IMR-90 (cell line): ENCODE results near the gene SARM1. TPM values are rescaled to one million over a fixed set of nuclear protein-coding genes. Genes with fewer than 3 reads are reported as not detected.

Source experiments
- ATAC-seq: fragments of 200-7000 bp; cut with Tn5 transposase; 2 replicates; pipeline ENCODE4 v1.9.1; 2020; ENCODE audit warnings: low read depth, mild to moderate bottlenecking, moderate library complexity
- BruUV-seq: library from RNA; stranded (reverse); fragments of 400-500 nt; replicated peaks from 2 replicates; lab custom pipeline; 2021; lab: Mats Ljungman, UMichigan
- CTCF ChIA-PET: fragments of 300-600 bp; formaldehyde crosslinking; extraction: SDS; loops from one replicate; lab custom pipeline; 2021; ENCODE audit warnings: antibody characterized with exemption; lab: Yijun Ruan, JAX
- POLR2A ChIA-PET: fragments of 300-600 bp; sonication (Branson Sonifier 250); formaldehyde crosslinking; loops from one replicate; lab custom pipeline; 2022; ENCODE audit warnings: antibody characterized with exemption; ENCODE audit not compliant: unreplicated experiment; lab: Charles Lee
- DNase-seq: peaks from one replicate; pipeline ENCODE4 v3.0.0; 2013
- H2AFZ ChIP-seq: replicated peaks from 2 replicates; pipeline ENCODE3; 2013; ENCODE audit warnings: low read length, mild to moderate bottlenecking; ENCODE audit not compliant: poor library complexity
- H2AK5ac ChIP-seq: 2 replicates; pipeline ENCODE4 v1.6.1; 2013; ENCODE audit warnings: low read depth, low read length, inconsistent platforms
- H2AK9ac ChIP-seq: replicated peaks from 2 replicates; pipeline ENCODE3; 2013; ENCODE audit warnings: mild to moderate bottlenecking, low read depth, low read length, moderate library complexity; ENCODE audit not compliant: poor library complexity
- H2BK120ac ChIP-seq: 2 replicates; pipeline ENCODE4 v1.6.1; 2013; ENCODE audit warnings: low read depth, low read length, inconsistent platforms
- H2BK15ac ChIP-seq: 3 replicates; pipeline ENCODE4 v1.6.1; 2013; ENCODE audit warnings: low read depth, low read length, inconsistent platforms
- H2BK20ac ChIP-seq: 2 replicates; pipeline ENCODE4 v1.6.1; 2013; ENCODE audit warnings: low read depth, mild to moderate bottlenecking, inconsistent platforms, low read length, moderate library complexity
- H2BK5ac ChIP-seq: 2 replicates; pipeline ENCODE4 v1.6.1; 2013; ENCODE audit warnings: mild to moderate bottlenecking, low read depth, low read length, inconsistent platforms; ENCODE audit not compliant: poor library complexity, severe bottlenecking
- H3K14ac ChIP-seq: replicated peaks from 2 replicates; pipeline ENCODE4 v1.6.1; 2013; ENCODE audit warnings: low read depth, low read length, inconsistent platforms
- H3K18ac ChIP-seq: 2 replicates; pipeline ENCODE4 v1.6.1; 2013; ENCODE audit warnings: low read depth, low read length, control low read depth
- H3K23ac ChIP-seq: 2 replicates; pipeline ENCODE4 v1.6.1; 2013; ENCODE audit warnings: low read depth, low read length, inconsistent platforms
- H3K27ac ChIP-seq: 2 replicates; pipeline ENCODE4 v1.5.1; 2013; ENCODE audit warnings: mild to moderate bottlenecking, control low read depth, low read length; ENCODE audit not compliant: insufficient read depth
- H3K27me3 ChIP-seq: 2 replicates; pipeline ENCODE4 v1.6.1; 2013; ENCODE audit warnings: low read length; ENCODE audit not compliant: control insufficient read depth, insufficient read depth
- H3K36me3 ChIP-seq: 2 replicates; pipeline ENCODE4 v1.6.1; 2013; ENCODE audit warnings: low read length, mixed read lengths; ENCODE audit not compliant: control insufficient read depth, insufficient read depth
- H3K4ac ChIP-seq: 2 replicates; pipeline ENCODE4 v1.6.1; 2013; ENCODE audit warnings: low read depth, low read length, inconsistent platforms
- H3K4me1 ChIP-seq: 2 replicates; pipeline ENCODE4 v1.6.1; 2013; ENCODE audit warnings: low read length, mixed read lengths; ENCODE audit not compliant: control insufficient read depth, insufficient read depth
- H3K4me2 ChIP-seq: 2 replicates; pipeline ENCODE4 v1.6.1; 2013; ENCODE audit warnings: low read depth, mild to moderate bottlenecking, control low read depth, low read length, moderate library complexity
- H3K4me3 ChIP-seq: 2 replicates; pipeline ENCODE4 v1.5.1; 2013; ENCODE audit warnings: low read depth, mild to moderate bottlenecking, control low read depth, low read length, moderate library complexity; ENCODE audit not compliant: insufficient read depth
- H3K56ac ChIP-seq: 2 replicates; pipeline ENCODE4 v1.6.1; 2013; ENCODE audit warnings: low read length, inconsistent platforms; ENCODE audit not compliant: insufficient read depth; ENCODE audit errors: extremely low read depth
- H3K79me1 ChIP-seq, 2 experiments: 2 replicates each; pipeline ENCODE4 v1.6.1; 2013; ENCODE audit warnings: low read length in 2 of 2, inconsistent platforms in 1 of 2, low read depth in 1 of 2
- H3K9ac ChIP-seq: 2 replicates; pipeline ENCODE4 v1.6.1; 2013; ENCODE audit warnings: low read depth, low read length, control low read depth
- H3K9me1 ChIP-seq: 2 replicates; pipeline ENCODE4 v1.6.1; 2013; ENCODE audit warnings: low read length, inconsistent platforms; ENCODE audit not compliant: insufficient read depth
- H3K9me3 ChIP-seq: 2 replicates; pipeline ENCODE4 v1.6.1; 2013; ENCODE audit warnings: low read length; ENCODE audit not compliant: control insufficient read depth, insufficient read depth
- H4K20me1 ChIP-seq: 2 replicates; pipeline ENCODE4 v1.6.1; 2013; ENCODE audit warnings: low read length, inconsistent platforms; ENCODE audit not compliant: insufficient read depth
- H4K5ac ChIP-seq: 2 replicates; pipeline ENCODE4 v1.6.1; 2013; ENCODE audit warnings: mild to moderate bottlenecking, low read depth, low read length, control low read depth
- H4K8ac ChIP-seq, 2 experiments: 2 replicates each; pipeline ENCODE4 v1.6.1; 2013; ENCODE audit warnings: low read depth in 2 of 2, low read length in 2 of 2, control low read depth in 1 of 2, inconsistent platforms in 1 of 2
- H4K91ac ChIP-seq: 2 replicates; pipeline ENCODE4 v1.6.1; 2013; ENCODE audit warnings: low read depth, low read length, inconsistent platforms; ENCODE audit not compliant: insufficient read depth
- BHLHE40 ChIP-seq: fragments of 150-350 bp; IDR thresholded peaks from 2 replicates; pipeline ENCODE4 v1.6.1; 2016; ENCODE audit warnings: mild to moderate bottlenecking, low read depth, low read length
- CEBPB ChIP-seq: IDR thresholded peaks from 2 replicates; pipeline ENCODE4 v1.6.1; 2012; ENCODE audit warnings: low read depth, low read length, improper control_type of control experiment
- CHD1 ChIP-seq: IDR thresholded peaks from 2 replicates; pipeline ENCODE4 v1.6.1; 2012; ENCODE audit warnings: low read depth, low read length, improper control_type of control experiment
- FOS ChIP-seq: fragments of 150-350 bp; IDR thresholded peaks from 2 replicates; pipeline ENCODE4 v1.6.1; 2016; ENCODE audit warnings: low read depth, low read length
- MAFK ChIP-seq: IDR thresholded peaks from 2 replicates; pipeline ENCODE4 v1.6.1; 2012; ENCODE audit warnings: low read depth, low read length, improper control_type of control experiment
- MAZ ChIP-seq: IDR thresholded peaks from 2 replicates; pipeline ENCODE4 v1.6.1; 2012; ENCODE audit warnings: low read depth, mild to moderate bottlenecking, low read length, improper control_type of control experiment, moderate library complexity, borderline replicate concordance
- MXI1 ChIP-seq: IDR thresholded peaks from 2 replicates; pipeline ENCODE4 v1.6.1; 2012; ENCODE audit warnings: low read depth, mild to moderate bottlenecking, low read length, moderate library complexity, borderline replicate concordance
- NFE2L2 ChIP-seq: fragments of 150-350 bp; IDR thresholded peaks from 2 replicates; pipeline ENCODE4 v1.6.1; 2016; ENCODE audit warnings: low read depth, mild to moderate bottlenecking, low read length
- POLR2A ChIP-seq: IDR thresholded peaks from 2 replicates; pipeline ENCODE4 v1.6.1; 2012; ENCODE audit warnings: mild to moderate bottlenecking, low read depth, low read length
- RAD21 ChIP-seq: IDR thresholded peaks from 2 replicates; pipeline ENCODE4 v1.6.1; 2012; ENCODE audit warnings: low read length, improper control_type of control experiment
- RCOR1 ChIP-seq: IDR thresholded peaks from 2 replicates; pipeline ENCODE4 v1.6.1; 2012; ENCODE audit warnings: mild to moderate bottlenecking, low read length, improper control_type of control experiment; ENCODE audit not compliant: insufficient replicate concordance
- RFX5 ChIP-seq: IDR thresholded peaks from 2 replicates; pipeline ENCODE4 v1.8.0; 2012; ENCODE audit warnings: low read depth, mild to moderate bottlenecking, low read length, moderate library complexity
- SMC3 ChIP-seq: fragments of 150-350 bp; IDR thresholded peaks from 2 replicates; pipeline ENCODE4 v1.6.1; 2016; ENCODE audit warnings: low read depth, mild to moderate bottlenecking, antibody characterized with exemption, low read length, moderate library complexity
- USF2 ChIP-seq: fragments of 150-350 bp; IDR thresholded peaks from 2 replicates; pipeline ENCODE4 v1.6.1; 2017; ENCODE audit warnings: mild to moderate bottlenecking, antibody characterized with exemption, low read length, low read depth
- WGBS, 2 experiments: methylation state at CpG; one replicate each; pipeline versions ENCODE4 v1.1.5 to v1.1.7; 2013; ENCODE audit warnings: missing lambda C conversion rate in 2 of 2; ENCODE audit not compliant: insufficient read length in 1 of 2; ENCODE audit errors: extremely low coverage in 2 of 2; 5-methylcytosine and 5-hydroxymethylcytosine counted together
- dilution Hi-C: fragments of 300-500 bp; cut with HindIII; formaldehyde crosslinking; loops from one replicate; pipeline ENCODE4 v1.14.3; 2018; ENCODE audit warnings: low sequenced_read_pairs; ENCODE audit not compliant: unreplicated experiment
- in situ Hi-C: fragments of 300-500 bp; cut with MboI; formaldehyde crosslinking; loops from 3 replicates; pipeline ENCODE4 v1.14.3; 2019; ENCODE audit warnings: low sequenced_read_pairs, inconsistent platforms, mixed read lengths
- intact Hi-C: fragments of 100-400 bp; cut with micrococcal nuclease; formaldehyde crosslinking; loops from 2 replicates; pipeline ENCODE4 v1.10.0; 2022
- polyA plus RNA-seq, 3 experiments: library from polyadenylated mRNA; depleted of rRNA; stranded (reverse); fragments of >200 nt; gene quantifications; 2 replicates each; pipeline ENCODE4 v1.2.3, GENCODE V29; 2012; ENCODE audit warnings: low replicate concordance in 1 of 3
- total RNA-seq: library from RNA; depleted of rRNA; stranded (reverse); fragments of >200 nt; gene quantifications from 2 replicates; pipeline ENCODE4 v1.2.3, GENCODE V29; 2012
- TF ChIP-seq, protein P1 (sequence below): fragments of 150-350 bp; IDR thresholded peaks from 2 replicates; pipeline ENCODE4 v1.6.1; 2016; ENCODE audit warnings: low read depth, mild to moderate bottlenecking, low read length, moderate library complexity, borderline replicate concordance
- TF ChIP-seq, protein P2 (sequence below): conservative IDR thresholded peaks from 2 replicates; pipeline ENCODE4 v1.5.1; 2012; ENCODE audit warnings: mild to moderate bottlenecking, low read depth, low read length, improper control_type of control experiment

SARM1 gene
- total and polyA plus RNA-seq, 2 of the 4 experiments (the other 2 are of a cell fraction), result 3.4 to 11.4 TPM

GRCh38 chr17:28433721-28434120, 62.2 kb downstream of the SARM1 start:
- Histone ChIP-seq H3K14ac (no peak overlapping the region), H3K9ac (no peak overlapping the region), H3K18ac (no peak overlapping the region), H3K9me3 (no peaks in the 10 kb centered on the region), H2AK9ac (no peak overlapping the region), H4K91ac (no peak overlapping the region), H4K20me1 (no peaks in the 10 kb centered on the region), H3K79me1 (no peaks in the 10 kb centered on the region), H3K4me3 (no peak overlapping the region), H3K36me3 (no peaks in the 10 kb centered on the region), H3K27ac (no peak overlapping the region), H3K27me3 (peaks cover 11% of the 10 kb centered on the region), H4K8ac (no peak overlapping the region), H3K9me1 (no peaks in the 10 kb centered on the region), H2BK5ac (no peak overlapping the region), H2BK120ac (no peak overlapping the region), H2AFZ (no peak overlapping the region), H3K23ac (no peak overlapping the region), H3K4ac (no peak overlapping the region), H2BK20ac (no peak overlapping the region), H3K56ac (no peak overlapping the region), H4K5ac (no peak overlapping the region), H2AK5ac (no peak overlapping the region), H2BK15ac (no peak overlapping the region), H3K4me1 (no peaks in the 10 kb centered on the region), H3K4me2 (no peak overlapping the region)
- intact Hi-C loops (no loop called here), in situ Hi-C loops (no loop called here), dilution Hi-C loops (no loop called here)
- ChIA-PET CTCF (no interaction called here), POLR2A (no interaction called here)
- ATAC-seq (no peak), DNase-seq (no peak)
- TF ChIP-seq CHD1 (no peak), BHLHE40 (no peak), RCOR1 (no peak), MAFK (no peak), FOS (no peak), CEBPB (no peak), USF2 (no peak), RAD21 (no peak), MAZ (no peak), NFE2L2 (no peak), RFX5 (no peak), SMC3 (no peak), POLR2A (no peak), MXI1 (no peak)
- TF ChIP-seq, protein P1, sequence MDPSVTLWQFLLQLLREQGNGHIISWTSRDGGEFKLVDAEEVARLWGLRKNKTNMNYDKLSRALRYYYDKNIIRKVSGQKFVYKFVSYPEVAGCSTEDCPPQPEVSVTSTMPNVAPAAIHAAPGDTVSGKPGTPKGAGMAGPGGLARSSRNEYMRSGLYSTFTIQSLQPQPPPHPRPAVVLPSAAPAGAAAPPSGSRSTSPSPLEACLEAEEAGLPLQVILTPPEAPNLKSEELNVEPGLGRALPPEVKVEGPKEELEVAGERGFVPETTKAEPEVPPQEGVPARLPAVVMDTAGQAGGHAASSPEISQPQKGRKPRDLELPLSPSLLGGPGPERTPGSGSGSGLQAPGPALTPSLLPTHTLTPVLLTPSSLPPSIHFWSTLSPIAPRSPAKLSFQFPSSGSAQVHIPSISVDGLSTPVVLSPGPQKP, result no peak
- TF ChIP-seq, protein P2, sequence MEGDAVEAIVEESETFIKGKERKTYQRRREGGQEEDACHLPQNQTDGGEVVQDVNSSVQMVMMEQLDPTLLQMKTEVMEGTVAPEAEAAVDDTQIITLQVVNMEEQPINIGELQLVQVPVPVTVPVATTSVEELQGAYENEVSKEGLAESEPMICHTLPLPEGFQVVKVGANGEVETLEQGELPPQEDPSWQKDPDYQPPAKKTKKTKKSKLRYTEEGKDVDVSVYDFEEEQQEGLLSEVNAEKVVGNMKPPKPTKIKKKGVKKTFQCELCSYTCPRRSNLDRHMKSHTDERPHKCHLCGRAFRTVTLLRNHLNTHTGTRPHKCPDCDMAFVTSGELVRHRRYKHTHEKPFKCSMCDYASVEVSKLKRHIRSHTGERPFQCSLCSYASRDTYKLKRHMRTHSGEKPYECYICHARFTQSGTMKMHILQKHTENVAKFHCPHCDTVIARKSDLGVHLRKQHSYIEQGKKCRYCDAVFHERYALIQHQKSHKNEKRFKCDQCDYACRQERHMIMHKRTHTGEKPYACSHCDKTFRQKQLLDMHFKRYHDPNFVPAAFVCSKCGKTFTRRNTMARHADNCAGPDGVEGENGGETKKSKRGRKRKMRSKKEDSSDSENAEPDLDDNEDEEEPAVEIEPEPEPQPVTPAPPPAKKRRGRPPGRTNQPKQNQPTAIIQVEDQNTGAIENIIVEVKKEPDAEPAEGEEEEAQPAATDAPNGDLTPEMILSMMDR, result no peak
- BruUV-seq, result no TSS peak
- no CpG with 5 or more reads among the region's 1 CpG for WGBS, 2 experiments
